GM18519 (cell line): ENCODE results near the gene WNT16.
A peak's percentile ranks its signal among the peaks of the same experiment; 100 is the strongest.

Experiments used
- ATAC-seq: cut with Tn5 transposase; IDR thresholded peaks from one replicate; pipeline ENCODE4 v1.9.1; 2021; ENCODE audit warnings: mild to moderate bottlenecking, moderate library complexity; ENCODE audit not compliant: unreplicated experiment, low FRiP score

Gene WNT16

DNA sequence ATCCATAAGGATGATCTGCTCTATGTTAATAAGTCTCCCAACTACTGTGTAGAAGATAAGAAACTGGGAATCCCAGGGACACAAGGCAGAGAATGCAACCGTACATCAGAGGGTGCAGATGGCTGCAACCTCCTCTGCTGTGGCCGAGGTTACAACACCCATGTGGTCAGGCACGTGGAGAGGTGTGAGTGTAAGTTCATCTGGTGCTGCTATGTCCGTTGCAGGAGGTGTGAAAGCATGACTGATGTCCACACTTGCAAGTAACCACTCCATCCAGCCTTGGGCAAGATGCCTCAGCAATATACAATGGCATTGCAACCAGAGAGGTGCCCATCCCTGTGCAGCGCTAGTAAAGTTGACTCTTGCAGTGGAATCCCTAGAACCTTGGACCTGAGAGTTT lies 10.3 kb downstream of the WNT16 start:
- no peak for ATAC-seq

DNA sequence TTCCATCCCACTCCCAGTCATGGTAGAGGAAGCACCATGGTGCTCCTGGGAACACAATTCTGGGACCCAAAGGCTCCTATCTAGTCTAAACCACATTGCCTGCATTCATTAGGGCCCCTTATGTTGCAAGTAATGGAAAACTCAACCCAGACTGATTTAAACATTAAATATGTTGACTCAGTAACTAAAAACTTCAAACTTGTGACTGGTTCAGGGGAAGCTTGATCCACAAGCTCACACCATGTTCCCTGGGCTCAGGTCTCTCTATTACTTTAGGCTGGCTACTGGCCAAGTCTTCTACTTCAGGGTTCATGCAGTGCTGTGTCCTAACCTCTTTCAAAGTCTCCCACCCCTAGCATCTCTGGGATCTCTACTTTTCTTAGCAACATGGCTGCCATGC lies 13.1 kb downstream of the WNT16 start:
- no peak for ATAC-seq

DNA sequence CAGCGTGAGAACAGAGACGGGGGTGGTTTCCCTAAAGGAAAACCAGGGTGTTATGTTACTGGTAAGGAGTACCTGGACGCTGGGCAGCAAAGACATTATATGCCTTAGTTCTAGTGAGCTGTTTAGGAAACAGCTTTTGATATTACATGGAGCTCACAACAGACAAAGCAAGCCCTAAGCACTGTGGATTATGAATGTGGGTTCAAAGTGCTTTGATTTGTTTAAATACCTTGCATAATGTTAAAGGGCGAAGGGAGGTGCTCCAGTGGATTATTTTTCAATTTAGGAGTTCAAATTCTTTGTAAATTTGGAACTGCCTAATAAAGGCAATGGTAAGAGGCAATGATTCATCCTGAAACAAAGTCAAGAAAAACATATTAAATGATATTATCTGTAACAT lies 13.8 kb downstream of the WNT16 start:
- ATAC-seq, result no peak

DNA sequence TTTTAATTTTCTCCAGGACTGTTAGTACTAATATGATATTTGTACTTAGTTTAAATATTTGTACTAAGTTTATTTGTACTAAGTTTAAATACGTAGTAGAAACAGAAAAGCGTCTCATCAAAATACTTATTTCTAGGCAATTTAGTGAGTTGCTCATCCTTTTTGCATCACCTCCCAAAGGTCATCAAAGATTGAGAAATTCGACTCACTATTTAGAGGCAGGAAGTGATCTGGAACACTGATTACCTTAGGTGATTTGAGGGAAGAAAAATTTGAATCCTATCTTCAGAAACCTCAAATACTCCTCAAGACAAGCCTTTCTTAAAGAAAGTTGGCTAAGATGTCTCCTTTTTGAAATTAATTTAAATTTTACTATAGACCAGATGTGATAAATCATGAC lies 14.5 kb downstream of the WNT16 start:
- ATAC-seq, result no peak

DNA sequence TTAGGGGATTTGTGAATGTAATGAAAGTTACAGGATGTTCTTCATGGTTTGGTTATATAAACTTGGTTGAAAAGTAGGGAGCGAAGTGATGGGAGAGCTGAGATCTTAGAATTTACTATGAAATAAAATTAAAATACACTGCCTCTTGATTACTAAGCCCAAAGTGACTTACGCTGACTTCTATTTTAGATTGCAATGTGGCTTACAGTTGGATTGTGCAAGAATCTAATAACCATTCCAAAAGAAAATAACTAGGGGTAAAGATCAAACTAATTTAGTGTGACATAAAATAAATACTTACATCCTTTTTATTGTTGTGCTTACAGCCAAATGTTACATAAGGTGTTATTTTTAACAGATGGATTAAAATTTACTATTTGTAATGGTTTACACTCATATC lies 15.3 kb downstream of the WNT16 start:
- no peak for ATAC-seq

DNA sequence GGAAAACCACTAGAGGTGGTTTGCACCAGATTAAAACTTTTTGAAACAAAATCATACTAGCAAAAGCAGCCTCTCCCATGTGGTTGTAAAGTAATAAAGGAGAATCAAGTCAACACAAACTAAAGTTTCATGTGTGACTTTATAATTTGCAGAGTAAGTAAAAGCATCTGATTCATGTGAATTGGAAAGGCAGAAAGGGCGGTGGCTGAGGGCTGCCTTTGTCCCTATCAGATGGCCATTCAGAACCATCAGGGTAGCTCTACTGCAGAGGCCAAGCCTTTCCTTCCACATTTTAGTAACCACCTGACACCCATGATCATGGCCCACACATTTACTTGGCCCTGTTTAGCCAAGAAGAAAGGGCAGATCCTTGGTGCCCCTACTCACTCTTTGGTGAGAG lies 15.7 kb downstream of the WNT16 start:
- ATAC-seq, result no peak

DNA sequence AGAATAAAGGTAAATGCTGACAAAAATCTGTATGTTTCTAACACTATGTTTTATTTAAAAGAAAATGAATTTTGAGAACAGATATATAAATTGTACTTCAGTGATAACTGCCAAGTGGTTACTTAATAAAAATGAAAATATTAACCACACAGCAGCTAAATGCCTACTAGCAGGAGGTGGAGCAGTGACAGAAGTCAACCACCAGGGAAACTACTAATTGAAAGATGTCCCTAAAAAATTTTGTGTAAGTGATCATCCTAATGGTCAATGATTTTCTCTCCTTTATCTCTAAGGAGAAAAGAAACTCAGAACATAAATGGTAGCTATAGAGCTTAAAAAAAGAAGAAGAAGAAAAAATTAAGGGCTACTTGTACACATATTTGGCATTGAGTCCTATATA lies 22.9 kb downstream of the WNT16 start:
- peak; percentile 15 for ATAC-seq

DNA sequence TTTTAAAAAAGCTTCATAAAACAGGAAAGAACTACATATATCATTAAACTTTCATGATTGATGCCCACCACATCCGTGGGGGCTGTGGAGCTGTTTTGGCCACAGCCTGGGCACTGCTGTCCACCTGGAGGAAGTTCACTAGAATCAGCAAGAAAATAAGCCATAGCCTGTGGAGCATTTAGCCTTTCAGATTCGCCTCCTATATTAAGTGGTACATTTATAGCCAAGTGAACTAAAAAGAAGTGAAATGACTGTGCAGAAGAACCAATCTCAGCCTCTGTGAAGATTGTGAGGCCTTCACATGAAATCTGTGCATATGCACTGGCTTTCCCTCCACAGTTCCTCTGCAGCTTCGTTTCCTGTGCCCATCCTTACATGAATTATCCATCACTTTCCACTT lies 23.5 kb downstream of the WNT16 start:
- peak; percentile 83 for ATAC-seq

DNA sequence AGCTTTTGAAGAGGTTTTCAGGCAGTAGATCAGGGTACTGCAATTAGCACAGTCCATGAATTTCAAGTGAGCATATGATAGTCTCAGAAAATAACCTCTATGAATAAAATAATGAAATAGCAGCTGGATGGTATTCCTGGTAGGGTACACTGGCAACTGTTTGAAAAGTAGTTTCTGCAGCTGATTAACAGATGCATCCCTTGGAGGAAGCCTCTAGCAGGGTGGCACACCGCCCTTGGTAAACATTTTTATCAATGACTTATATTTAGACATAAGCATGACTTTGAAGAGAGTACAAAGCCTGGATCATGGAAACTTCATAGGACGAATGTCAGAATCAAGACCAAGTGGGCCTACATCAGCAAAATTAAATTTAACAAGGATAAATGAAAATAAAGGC lies 26.8 kb downstream of the WNT16 start:
- no peak for ATAC-seq

DNA sequence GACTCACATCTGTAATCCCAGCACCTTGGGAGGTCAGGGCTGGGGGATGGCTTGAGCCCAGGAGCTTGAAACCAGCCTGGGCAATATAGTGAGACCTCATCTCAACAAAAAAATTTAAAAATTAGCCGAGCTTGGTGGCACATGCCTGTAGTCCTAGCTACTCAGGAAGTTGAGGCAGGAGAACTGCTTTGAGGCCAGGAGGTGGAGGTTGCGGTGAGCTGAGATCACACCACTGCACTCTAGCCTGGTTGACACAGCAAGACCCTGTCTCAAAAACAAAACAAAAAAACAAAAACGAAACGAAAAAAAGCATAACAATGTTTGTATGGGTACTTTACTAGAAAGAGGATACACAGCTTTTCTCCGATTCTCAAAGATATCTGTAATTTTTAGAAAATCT lies 31.8 kb downstream of the WNT16 start:
- no peak for ATAC-seq

DNA sequence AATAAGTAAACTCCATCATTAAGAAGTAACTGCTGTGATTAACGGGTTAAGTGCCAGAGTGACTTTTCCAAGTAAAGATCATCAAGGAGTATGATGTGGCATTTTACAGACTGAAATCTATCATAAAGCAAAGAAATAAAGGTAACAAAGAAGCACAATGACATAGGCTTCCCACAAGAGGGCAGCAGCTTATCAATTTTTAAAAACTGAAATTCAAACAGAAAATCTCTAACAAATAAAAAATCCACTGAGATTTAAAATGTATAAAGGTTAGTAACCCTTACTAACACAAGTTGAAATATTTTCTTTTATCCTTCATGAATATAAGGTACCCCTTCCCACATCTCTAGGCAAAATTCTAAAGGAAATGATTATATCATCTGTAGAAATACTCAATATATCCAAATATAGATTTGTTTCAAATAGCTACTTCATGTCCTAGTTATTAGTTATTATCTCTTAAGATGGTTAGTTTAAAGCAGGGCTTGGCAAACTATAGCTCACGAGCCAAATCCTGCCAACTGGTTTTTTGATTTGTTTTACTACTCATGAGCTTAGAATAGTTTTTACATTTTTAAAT lies 38.1 kb downstream of the WNT16 start:
- ATAC-seq, result no peak

DNA sequence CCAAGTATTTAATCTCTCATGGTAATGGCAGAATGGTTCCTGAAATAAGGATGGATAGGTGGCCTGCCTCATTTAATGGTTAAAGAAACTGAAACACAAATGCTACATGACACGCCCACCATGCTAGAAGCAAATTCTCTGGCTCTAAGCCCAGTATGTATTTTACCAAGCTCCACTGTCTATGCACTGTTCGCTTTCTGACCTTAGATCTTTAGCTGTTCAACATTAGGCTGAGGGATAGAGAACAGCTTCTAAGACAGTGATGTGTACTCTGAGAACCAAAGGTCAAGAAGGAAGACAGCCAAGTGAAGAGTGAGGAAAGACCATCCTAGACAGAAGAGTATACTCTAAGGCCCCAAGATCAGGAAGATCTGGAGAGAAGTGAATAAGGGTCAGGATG lies 40.7 kb downstream of the WNT16 start:
- ATAC-seq, result peak; percentile 57

DNA sequence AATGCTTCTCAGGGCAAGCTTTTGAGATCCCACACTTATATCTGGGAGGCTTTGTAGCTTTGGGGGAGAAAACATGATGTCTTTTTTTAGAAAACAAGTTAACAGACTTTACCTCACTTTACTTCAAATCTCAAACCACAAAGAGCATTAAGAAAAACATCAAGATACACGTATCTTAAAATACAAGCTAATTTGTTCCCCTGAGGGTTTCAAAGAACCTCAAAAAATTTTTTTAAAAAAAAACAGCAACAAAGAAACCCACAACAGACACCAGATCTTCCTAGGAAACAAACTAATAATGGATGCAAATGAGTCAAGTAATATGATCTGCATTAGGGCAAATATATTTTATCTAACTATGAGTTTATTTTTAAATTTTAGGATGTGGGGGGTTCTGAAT lies 42.6 kb downstream of the WNT16 start:
- no peak for ATAC-seq

DNA sequence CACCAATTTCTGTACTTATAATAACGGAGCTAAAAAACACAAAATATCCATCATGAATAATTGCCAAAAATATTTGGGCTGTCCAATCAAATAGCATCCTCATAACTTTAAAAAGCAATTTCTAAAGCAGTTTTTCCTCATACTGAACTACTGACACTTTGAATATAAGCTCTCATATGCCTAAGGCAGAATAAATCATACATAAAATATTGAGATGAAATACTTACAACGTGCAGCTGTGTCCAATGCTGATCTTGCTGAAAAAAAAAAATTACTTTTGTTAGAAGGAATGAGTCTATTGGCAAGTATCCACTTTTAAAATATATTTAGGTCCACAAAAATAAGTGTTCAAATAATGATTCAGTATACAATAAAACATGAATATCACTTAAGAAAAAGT lies 43.1 kb downstream of the WNT16 start:
- ATAC-seq, result no peak

DNA sequence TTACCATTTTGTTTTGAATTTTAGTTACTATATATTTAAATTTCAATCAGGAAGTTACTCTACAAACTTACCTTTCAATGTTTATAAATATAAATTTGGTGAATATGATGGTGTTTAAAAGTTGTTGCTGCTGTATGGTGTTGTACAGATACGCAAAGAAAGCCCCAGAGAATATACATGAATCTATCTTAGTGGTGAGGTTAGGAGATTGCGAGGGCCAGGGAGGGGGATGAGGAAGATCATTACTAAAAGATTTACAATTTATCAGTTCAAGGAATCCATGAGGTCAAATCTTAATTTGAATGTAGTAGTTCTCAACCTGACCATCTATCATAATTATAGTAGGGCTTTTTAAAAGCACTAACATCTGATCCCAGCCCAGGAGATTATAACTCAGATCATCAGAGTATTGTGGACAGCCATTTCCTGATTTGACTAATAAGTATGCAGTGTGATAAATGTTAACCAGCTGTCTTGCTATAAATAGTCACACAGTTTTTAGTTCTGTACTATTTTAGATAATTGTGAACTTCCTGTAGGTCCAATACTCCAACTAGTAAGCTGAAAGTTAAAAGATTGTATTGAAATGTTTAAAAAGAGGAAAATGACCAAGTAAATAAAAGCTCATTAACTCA lies 43.7 kb downstream of the WNT16 start:
- peak; percentile 76 for ATAC-seq

DNA sequence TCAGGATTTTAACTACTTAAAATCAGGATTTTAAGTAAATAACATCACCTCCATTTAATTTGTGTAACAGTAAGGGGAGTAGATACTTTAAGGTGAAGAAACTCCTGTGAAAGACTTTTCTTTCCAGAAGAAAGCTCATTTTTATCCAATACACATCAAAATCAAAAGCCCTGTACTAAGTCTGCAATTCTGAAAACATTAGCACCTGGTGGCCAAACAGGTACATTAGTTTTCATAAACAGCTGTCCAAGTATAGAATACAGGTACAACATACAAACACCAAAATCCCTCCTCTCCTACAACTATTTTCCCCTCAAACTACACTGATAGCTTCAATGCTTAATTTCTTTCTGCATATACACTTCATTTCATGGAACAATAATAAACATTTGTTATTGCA lies 44.4 kb downstream of the WNT16 start:
- ATAC-seq, result no peak

DNA sequence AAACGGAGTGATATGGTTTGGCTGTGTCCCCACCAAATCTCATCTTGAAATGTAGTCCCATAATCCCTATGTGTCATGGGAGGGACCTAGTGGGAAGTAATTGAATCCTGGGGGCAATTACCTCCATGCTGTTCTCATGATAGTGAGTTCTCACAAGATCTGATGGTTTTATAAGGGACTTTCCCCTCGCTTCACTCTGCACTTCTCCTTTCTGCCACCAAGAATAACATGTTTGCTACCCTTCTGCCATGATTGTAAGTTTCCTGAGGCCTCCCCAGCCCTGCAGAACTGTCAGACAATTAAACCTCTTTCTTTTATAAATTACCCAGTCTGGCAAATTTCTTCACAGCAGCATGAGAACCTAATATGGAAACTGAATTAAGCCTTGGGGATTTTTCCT lies 48.2 kb downstream of the WNT16 start:
- ATAC-seq, result no peak

DNA sequence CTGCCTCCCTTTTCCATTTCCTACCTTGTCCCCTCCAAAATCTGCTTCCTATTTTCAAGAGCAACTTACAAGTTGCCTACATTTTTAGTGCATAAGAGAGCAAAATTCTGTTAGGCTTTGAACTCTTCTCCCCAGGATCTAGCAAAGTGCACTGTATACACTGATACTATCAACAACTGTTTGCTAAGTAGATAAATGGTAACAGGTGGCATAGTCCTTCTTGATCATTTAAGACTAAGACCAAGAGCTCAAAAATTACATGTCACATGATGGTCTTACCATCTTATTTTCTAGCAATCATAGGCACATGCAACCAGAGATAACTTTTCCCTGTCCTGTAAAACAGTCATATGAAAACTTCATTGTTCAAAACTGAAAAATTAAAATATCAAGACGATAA lies 51.1 kb downstream of the WNT16 start:
- ATAC-seq, result no peak

DNA sequence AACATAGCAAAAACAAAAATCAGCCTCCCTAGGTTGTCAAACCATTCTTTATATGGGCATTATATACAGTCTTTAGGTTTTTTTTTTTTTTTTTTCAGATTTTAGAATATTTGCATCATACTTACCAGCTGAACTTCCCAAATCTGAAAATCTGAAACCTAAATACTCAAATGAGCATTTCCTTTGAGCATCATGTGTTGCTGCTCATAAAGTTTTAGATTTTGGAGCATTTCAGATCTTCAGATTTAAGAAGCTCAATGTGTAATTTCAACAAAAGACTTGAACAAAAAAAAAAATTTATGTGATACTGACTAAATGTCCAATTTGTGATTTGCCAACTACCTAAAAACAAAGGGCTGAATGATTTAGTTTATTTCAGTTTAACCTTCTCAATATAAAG lies 53.7 kb downstream of the WNT16 start:
- ATAC-seq, result no peak

DNA sequence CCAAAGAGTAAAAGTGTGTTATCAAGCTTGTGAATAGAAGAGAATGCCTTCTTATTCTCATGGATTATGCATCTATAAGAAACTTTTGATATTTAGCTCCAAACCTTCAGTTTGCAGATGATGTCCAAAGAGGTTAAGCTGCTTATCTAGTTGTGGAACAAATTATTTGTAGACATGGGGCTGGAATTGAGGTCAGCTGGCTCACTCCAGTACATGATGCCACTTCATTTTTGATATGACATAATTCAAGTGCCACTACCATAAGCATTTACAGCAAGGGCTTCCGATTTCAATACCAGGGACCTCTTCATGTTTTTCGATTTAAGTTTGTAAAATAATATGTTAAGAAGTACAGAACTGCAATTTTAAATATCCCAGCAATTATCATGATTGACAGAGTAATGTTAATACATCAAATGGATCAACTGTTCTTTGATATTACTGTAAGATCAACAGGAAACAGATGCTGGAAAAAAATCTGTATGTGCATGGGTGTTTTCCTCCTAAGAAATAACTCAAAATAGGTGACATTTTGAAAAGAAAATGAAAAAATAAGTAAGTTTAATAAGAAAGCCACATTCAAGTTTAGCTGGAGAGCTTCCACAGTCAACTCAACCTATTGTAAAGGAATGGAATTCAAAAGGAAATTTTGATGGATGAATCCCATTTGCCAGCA lies 54.6 kb downstream of the WNT16 start:
- no peak for ATAC-seq

DNA sequence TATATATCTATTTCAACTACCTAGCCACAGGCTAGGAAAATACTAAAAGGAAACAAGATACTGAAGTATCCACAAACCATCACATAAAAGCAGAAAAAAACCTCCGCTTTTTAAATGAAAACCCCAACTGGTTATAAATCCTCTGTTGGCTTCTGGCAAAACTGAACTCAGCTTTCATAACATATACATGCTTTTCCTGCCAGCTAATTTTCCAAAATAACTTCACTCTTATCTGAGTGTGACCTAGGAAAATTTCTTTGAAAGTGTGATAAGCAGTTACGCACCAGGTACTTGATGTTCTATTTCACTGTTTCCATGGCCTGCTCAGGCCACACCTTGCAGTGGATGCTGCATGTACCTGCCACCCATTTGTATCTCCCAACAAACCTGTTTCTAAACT lies 55.5 kb downstream of the WNT16 start:
- no peak for ATAC-seq

DNA sequence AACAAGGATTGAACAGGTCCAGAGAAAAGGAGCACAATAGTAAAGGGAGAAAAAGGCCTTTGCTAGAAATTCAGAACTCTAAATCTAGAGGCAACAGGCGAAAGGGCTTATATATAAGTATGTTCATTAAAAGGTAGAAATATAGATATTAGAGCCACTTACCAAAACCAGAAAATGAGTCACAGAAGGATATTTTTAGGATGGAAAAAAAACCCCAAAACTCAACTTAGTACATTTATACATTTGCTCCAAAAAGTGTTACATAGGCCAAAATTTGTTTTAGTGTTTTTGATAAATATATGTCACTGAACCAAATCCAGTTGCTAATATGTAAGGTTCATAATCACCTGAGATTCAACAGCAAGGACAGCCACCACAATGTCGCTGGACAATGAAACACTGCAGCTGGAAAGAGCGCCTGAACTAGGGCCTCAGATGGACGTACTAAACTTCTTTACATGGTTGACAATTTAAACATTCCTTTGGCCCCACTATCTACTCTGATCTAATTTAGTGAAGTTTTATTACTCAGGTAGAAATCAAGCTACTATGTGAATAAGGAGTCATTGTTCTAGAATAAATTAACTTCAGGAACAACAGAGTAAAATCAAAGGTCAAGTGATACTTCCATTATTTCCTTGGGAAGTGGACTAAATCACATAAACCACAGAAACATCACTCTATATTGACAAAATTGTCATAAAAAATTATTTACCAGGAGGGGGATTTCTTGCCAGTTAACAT lies 56.4 kb downstream of the WNT16 start:
- no peak for ATAC-seq
